Fibroblast of villous mesenchyme (primary cell): ENCODE measurements around the gene MPIG6B. TPM values are rescaled to one million over a fixed set of nuclear protein-coding genes. Genes with fewer than 3 reads are reported as not detected.

Experiments
- DNase-seq: peaks from one replicate; pipeline ENCODE4 v3.0.0-alpha.2; 2010; ENCODE audit warnings: low read depth
- H3K4me3 ChIP-seq: 2 replicates; pipeline ENCODE4 v1.5.1; 2011; ENCODE audit warnings: low read depth, mild to moderate bottlenecking, low read length
- CTCF ChIP-seq: IDR thresholded peaks from 2 replicates; pipeline ENCODE4 v1.5.1; 2012; ENCODE audit warnings: low read depth, mild to moderate bottlenecking, low read length; ENCODE audit not compliant: insufficient read depth
- total RNA-seq: library from RNA; depleted of rRNA; stranded (reverse); fragments of >200 nt; gene quantifications from 2 replicates; pipeline ENCODE4 v1.2.3, GENCODE V29; 2012

MPIG6B gene
- total RNA-seq, 1 donor: not detected

GRCh38 chr6:31691078-31691463, 32.1 kb upstream of the MPIG6B start:
- no peak for TF ChIP-seq CTCF
- no peak for DNase-seq
- no peak overlapping the region for H3K4me3 ChIP-seq

GRCh38 chr6:31691564-31692108, 31.5 kb upstream of the MPIG6B start:
- no peak for DNase-seq
- no peak overlapping the region for H3K4me3 ChIP-seq
- no peak for TF ChIP-seq CTCF

- H3K4me3 ChIP-seq: no peak overlapping the region
- no peak for DNase-seq
- TF ChIP-seq CTCF: no peak
These were observed 30.8 kb upstream of the MPIG6B start for GRCh38 chr6:31692353-31692752.

- no peak for DNase-seq
- TF ChIP-seq CTCF: no peak
- no peak overlapping the region for H3K4me3 ChIP-seq
These were observed 30.3 kb upstream of the MPIG6B start for GRCh38 chr6:31692886-31693285.

GRCh38 chr6:31693535-31693934, 29.6 kb upstream of the MPIG6B start:
- no peak overlapping the region for H3K4me3 ChIP-seq

GRCh38 chr6:31697555-31697954, 25.6 kb upstream of the MPIG6B start:
- no peak for TF ChIP-seq CTCF
- DNase-seq: no peak
- no peak overlapping the region for H3K4me3 ChIP-seq

More at GRCh38 chr6:31693535-31693934, 29.6 kb upstream of the MPIG6B start:
- no peak for DNase-seq
- no peak for TF ChIP-seq CTCF

- DNase-seq: no peak
- no peak overlapping the region for H3K4me3 ChIP-seq
- no peak for TF ChIP-seq CTCF
These were observed 22.3 kb upstream of the MPIG6B start for GRCh38 chr6:31700740-31701401.
